ENCODE data around the gene PIGC. TPM values are rescaled to one million over a fixed set of nuclear protein-coding genes. Genes with fewer than 3 reads are reported as not detected.

The PIGC gene
- total RNA-seq, 1 donor from 2014 or later, result 25.6 TPM

- no peak overlapping the region for H3K9ac ChIP-seq (ENCODE audit: low read depth in 1 of 3, low read length in 3 of 3)
- H3K4me3 ChIP-seq (ENCODE audit: low read length in 3 of 3), result no peak overlapping the region
- peaks cover 4 to 11% (median 5%) of the 10 kb centered on the region in 3 donors for H3K4me1 ChIP-seq (ENCODE audit: control insufficient read depth in 3 of 3, insufficient read depth in 3 of 3, low read length in 3 of 3)
- H3K36me3 ChIP-seq (ENCODE audit: control insufficient read depth in 3 of 3, insufficient read depth in 3 of 3, low read length in 3 of 3), result no peaks in the 10 kb centered on the region
- H3K27me3 ChIP-seq (ENCODE audit: control insufficient read depth in 3 of 3, insufficient read depth in 3 of 3, low read length in 3 of 3), result no peaks in the 10 kb centered on the region
- no peaks in the 10 kb centered on the region for H3K9me3 ChIP-seq (ENCODE audit: control insufficient read depth in 3 of 3, low read length in 3 of 3)
- no peak overlapping the region for H3K27ac ChIP-seq (ENCODE audit: low read depth, low read length)
Observed at GRCh38 chr1:172469717-172470116, 25.8 kb upstream of the PIGC start.

GRCh38 chr1:172468296-172468695, 24.4 kb upstream of the PIGC start:
- H3K4me3 ChIP-seq (ENCODE audit: low read length in 3 of 3), result no peak overlapping the region
- H3K9ac ChIP-seq (ENCODE audit: low read depth in 1 of 3, low read length in 3 of 3), result no peak overlapping the region
- peaks cover 4 to 11% (median 5%) of the 10 kb centered on the region in 3 donors for H3K4me1 ChIP-seq (ENCODE audit: control insufficient read depth in 3 of 3, insufficient read depth in 3 of 3, low read length in 3 of 3)
- H3K9me3 ChIP-seq (ENCODE audit: control insufficient read depth in 3 of 3, low read length in 3 of 3), result no peaks in the 10 kb centered on the region
- H3K36me3 ChIP-seq (ENCODE audit: control insufficient read depth in 3 of 3, insufficient read depth in 3 of 3, low read length in 3 of 3), result no peaks in the 10 kb centered on the region
- no peak overlapping the region for H3K27ac ChIP-seq (ENCODE audit: low read depth, low read length)
- H3K27me3 ChIP-seq (ENCODE audit: control insufficient read depth in 3 of 3, insufficient read depth in 3 of 3, low read length in 3 of 3), result no peaks in the 10 kb centered on the region

GRCh38 chr1:172467446-172467845, 23.6 kb upstream of the PIGC start:
- no peak overlapping the region for H3K9ac ChIP-seq (ENCODE audit: low read depth in 1 of 3, low read length in 3 of 3)
- no peaks in the 10 kb centered on the region for H3K27me3 ChIP-seq (ENCODE audit: control insufficient read depth in 3 of 3, insufficient read depth in 3 of 3, low read length in 3 of 3)
- no peaks in the 10 kb centered on the region for H3K36me3 ChIP-seq (ENCODE audit: control insufficient read depth in 3 of 3, insufficient read depth in 3 of 3, low read length in 3 of 3)
- no peak overlapping the region for H3K27ac ChIP-seq (ENCODE audit: low read depth, low read length)
- no peaks in the 10 kb centered on the region for H3K9me3 ChIP-seq (ENCODE audit: control insufficient read depth in 3 of 3, low read length in 3 of 3)
- H3K4me3 ChIP-seq (ENCODE audit: low read length in 3 of 3), result no peak overlapping the region
- H3K4me1 ChIP-seq (ENCODE audit: control insufficient read depth in 3 of 3, insufficient read depth in 3 of 3, low read length in 3 of 3), result peaks cover 4 to 11% (median 5%) of the 10 kb centered on the region in 3 donors

GRCh38 chr1:172466795-172467407, 23.0 kb upstream of the PIGC start:
- Histone ChIP-seq H3K9me3 (ENCODE audit: control insufficient read depth in 3 of 3, low read length in 3 of 3) (no peaks in the 10 kb centered on the region), H3K27ac (ENCODE audit: low read depth, low read length) (no peak overlapping the region)

GRCh38 chr1:172465617-172466016, 21.7 kb upstream of the PIGC start:
- Histone ChIP-seq H3K4me3 (ENCODE audit: low read length in 3 of 3) (no peak overlapping the region), H3K9me3 (ENCODE audit: control insufficient read depth in 3 of 3, low read length in 3 of 3) (no peaks in the 10 kb centered on the region), H3K36me3 (ENCODE audit: control insufficient read depth in 3 of 3, insufficient read depth in 3 of 3, low read length in 3 of 3) (no peaks in the 10 kb centered on the region), H3K9ac (ENCODE audit: low read depth in 1 of 3, low read length in 3 of 3) (no peak overlapping the region), H3K27me3 (ENCODE audit: control insufficient read depth in 3 of 3, insufficient read depth in 3 of 3, low read length in 3 of 3) (no peaks in the 10 kb centered on the region), H3K4me1 (ENCODE audit: control insufficient read depth in 3 of 3, insufficient read depth in 3 of 3, low read length in 3 of 3) (peaks cover 4 to 11% (median 5%) of the 10 kb centered on the region in 3 donors), H3K27ac (ENCODE audit: low read depth, low read length) (peak overlapping the region; percentile 33)

More at GRCh38 chr1:172466795-172467407, 23.0 kb upstream of the PIGC start:
- no peaks in the 10 kb centered on the region for H3K36me3 ChIP-seq (ENCODE audit: control insufficient read depth in 3 of 3, insufficient read depth in 3 of 3, low read length in 3 of 3)
- peaks cover 4 to 11% (median 5%) of the 10 kb centered on the region in 3 donors for H3K4me1 ChIP-seq (ENCODE audit: control insufficient read depth in 3 of 3, insufficient read depth in 3 of 3, low read length in 3 of 3)
- no peaks in the 10 kb centered on the region for H3K27me3 ChIP-seq (ENCODE audit: control insufficient read depth in 3 of 3, insufficient read depth in 3 of 3, low read length in 3 of 3)
- H3K4me3 ChIP-seq (ENCODE audit: low read length in 3 of 3), result no peak overlapping the region
- H3K9ac ChIP-seq (ENCODE audit: low read depth in 1 of 3, low read length in 3 of 3), result no peak overlapping the region

GRCh38 chr1:172460887-172461315, 17.0 kb upstream of the PIGC start:
- Histone ChIP-seq H3K4me1 (ENCODE audit: control insufficient read depth in 3 of 3, insufficient read depth in 3 of 3, low read length in 3 of 3) (peaks cover 3 to 7% (median 4%) of the 10 kb centered on the region in 3 donors), H3K9me3 (ENCODE audit: control insufficient read depth in 3 of 3, low read length in 3 of 3) (no peaks in the 10 kb centered on the region), H3K27me3 (ENCODE audit: control insufficient read depth in 3 of 3, insufficient read depth in 3 of 3, low read length in 3 of 3) (peaks cover 0 to 2% (median 0%) of the 10 kb centered on the region in 3 donors), H3K27ac (ENCODE audit: low read depth, low read length) (no peak overlapping the region), H3K9ac (ENCODE audit: low read depth in 1 of 3, low read length in 3 of 3) (no peak overlapping the region), H3K36me3 (ENCODE audit: control insufficient read depth in 3 of 3, insufficient read depth in 3 of 3, low read length in 3 of 3) (no peaks in the 10 kb centered on the region), H3K4me3 (ENCODE audit: low read length in 3 of 3) (no peak overlapping the region)

GRCh38 chr1:172460177-172460576, 16.3 kb upstream of the PIGC start:
- Histone ChIP-seq H3K4me1 (ENCODE audit: control insufficient read depth in 3 of 3, insufficient read depth in 3 of 3, low read length in 3 of 3) (no peaks in the 10 kb centered on the region), H3K27me3 (ENCODE audit: control insufficient read depth in 3 of 3, insufficient read depth in 3 of 3, low read length in 3 of 3) (peaks cover 0 to 2% (median 0%) of the 10 kb centered on the region in 3 donors), H3K9ac (ENCODE audit: low read depth in 1 of 3, low read length in 3 of 3) (no peak overlapping the region), H3K9me3 (ENCODE audit: control insufficient read depth in 3 of 3, low read length in 3 of 3) (no peaks in the 10 kb centered on the region), H3K27ac (ENCODE audit: low read depth, low read length) (no peak overlapping the region), H3K36me3 (ENCODE audit: control insufficient read depth in 3 of 3, insufficient read depth in 3 of 3, low read length in 3 of 3) (no peaks in the 10 kb centered on the region), H3K4me3 (ENCODE audit: low read length in 3 of 3) (no peak overlapping the region)

DNA sequence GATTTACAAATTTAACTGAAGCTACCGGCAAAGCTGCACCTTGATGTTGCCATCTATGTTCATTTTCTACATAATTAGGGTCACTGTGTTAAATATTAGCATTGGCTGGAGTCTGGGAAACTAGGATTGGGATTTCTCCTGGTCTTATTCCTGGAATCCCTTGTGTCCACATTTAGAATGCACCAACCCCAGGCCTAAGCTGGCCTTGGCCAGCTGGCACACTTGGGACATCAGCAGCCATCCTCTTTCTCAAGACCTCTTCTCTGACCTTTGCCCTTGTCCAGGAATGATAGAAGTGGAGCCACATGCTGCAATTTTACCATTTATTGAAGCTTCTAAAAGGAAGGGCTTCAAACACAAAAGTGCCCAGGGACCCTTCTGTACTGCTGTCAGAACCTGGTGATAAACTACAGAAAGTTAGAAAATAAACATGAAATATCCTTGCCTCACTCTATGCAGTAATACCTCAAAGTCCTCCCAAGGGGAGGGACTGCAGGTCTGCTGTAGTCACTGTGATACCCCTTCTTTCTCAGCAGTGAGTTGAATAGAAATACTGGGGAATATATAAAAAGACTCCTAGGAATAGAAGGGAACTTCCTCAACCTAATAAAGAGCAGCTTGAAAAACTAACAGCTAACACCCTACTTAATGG, 13.7 kb upstream of the PIGC start:
- Histone ChIP-seq H3K9ac (ENCODE audit: low read depth in 1 of 3, low read length in 3 of 3) (no peak overlapping the region), H3K27me3 (ENCODE audit: control insufficient read depth in 3 of 3, insufficient read depth in 3 of 3, low read length in 3 of 3) (peaks cover 0 to 2% (median 0%) of the 10 kb centered on the region in 3 donors), H3K36me3 (ENCODE audit: control insufficient read depth in 3 of 3, insufficient read depth in 3 of 3, low read length in 3 of 3) (no peaks in the 10 kb centered on the region), H3K4me3 (ENCODE audit: low read length in 3 of 3) (no peak overlapping the region), H3K4me1 (ENCODE audit: control insufficient read depth in 3 of 3, insufficient read depth in 3 of 3, low read length in 3 of 3) (peaks cover 3 to 6% (median 6%) of the 10 kb centered on the region in 3 donors), H3K27ac (ENCODE audit: low read depth, low read length) (no peak overlapping the region), H3K9me3 (ENCODE audit: control insufficient read depth in 3 of 3, low read length in 3 of 3) (no peaks in the 10 kb centered on the region)

DNA sequence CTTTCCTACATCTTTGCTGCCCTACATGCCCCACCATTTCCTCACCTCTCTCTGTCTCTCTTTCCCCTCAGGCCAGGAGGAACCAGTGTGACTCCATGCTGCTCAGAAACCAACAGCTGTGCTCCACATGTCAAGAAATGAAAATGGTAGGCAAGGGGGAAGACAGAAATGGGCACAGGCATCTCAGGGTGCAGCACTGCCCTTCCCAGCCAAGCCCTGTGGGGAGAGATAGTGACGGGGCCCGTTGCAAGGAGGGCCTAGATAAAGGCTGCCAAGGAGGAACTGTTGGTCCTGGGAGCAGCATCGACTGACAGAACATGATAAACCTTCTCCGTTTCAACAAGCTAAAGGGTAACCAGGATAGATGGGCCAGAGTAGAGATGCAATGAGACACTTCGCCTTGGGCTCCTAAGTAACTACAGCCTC, 12.5 kb upstream of the PIGC start:
- Histone ChIP-seq H3K9me3 (ENCODE audit: control insufficient read depth in 3 of 3, low read length in 3 of 3) (no peaks in the 10 kb centered on the region), H3K36me3 (ENCODE audit: control insufficient read depth in 3 of 3, insufficient read depth in 3 of 3, low read length in 3 of 3) (no peaks in the 10 kb centered on the region), H3K4me1 (ENCODE audit: control insufficient read depth in 3 of 3, insufficient read depth in 3 of 3, low read length in 3 of 3) (peaks cover 3 to 11% (median 10%) of the 10 kb centered on the region in 3 donors), H3K9ac (ENCODE audit: low read depth in 1 of 3, low read length in 3 of 3) (no peak overlapping the region), H3K4me3 (ENCODE audit: low read length in 3 of 3) (no peak overlapping the region), H3K27me3 (ENCODE audit: control insufficient read depth in 3 of 3, insufficient read depth in 3 of 3, low read length in 3 of 3) (peaks cover 0 to 2% (median 0%) of the 10 kb centered on the region in 3 donors), H3K27ac (ENCODE audit: low read depth, low read length) (no peak overlapping the region)

DNA sequence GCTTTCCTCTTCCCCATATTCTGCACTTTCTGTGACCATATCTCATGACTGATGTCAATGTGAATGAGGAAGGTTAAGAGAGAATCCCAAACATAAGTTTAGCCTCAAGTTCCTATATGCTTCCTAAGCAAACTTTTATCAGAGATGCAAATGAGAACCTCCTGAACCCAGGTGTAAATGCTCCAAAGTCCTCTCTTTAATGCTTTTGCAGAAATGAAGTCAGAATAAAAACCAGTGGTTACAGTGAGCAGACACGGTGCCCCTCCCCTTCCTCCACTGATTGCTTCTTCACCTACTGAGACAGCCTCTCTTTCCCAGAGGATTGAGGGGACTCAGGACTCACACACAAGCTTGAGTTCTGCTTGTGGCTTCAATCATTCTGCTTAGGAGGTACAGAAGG, 11.6 kb upstream of the PIGC start:
- Histone ChIP-seq H3K27ac (ENCODE audit: low read depth, low read length) (no peak overlapping the region), H3K36me3 (ENCODE audit: control insufficient read depth in 3 of 3, insufficient read depth in 3 of 3, low read length in 3 of 3) (no peaks in the 10 kb centered on the region)

More for the DNA sequence above, 11.6 kb upstream of the PIGC start:
- no peak overlapping the region for H3K4me3 ChIP-seq (ENCODE audit: low read length in 3 of 3)
- H3K9me3 ChIP-seq (ENCODE audit: control insufficient read depth in 3 of 3, low read length in 3 of 3), result no peaks in the 10 kb centered on the region
- H3K4me1 ChIP-seq (ENCODE audit: control insufficient read depth in 3 of 3, insufficient read depth in 3 of 3, low read length in 3 of 3), result peaks cover 3 to 12% (median 10%) of the 10 kb centered on the region in 3 donors
- no peak overlapping the region for H3K9ac ChIP-seq (ENCODE audit: low read depth in 1 of 3, low read length in 3 of 3)
- peaks cover 0 to 2% (median 0%) of the 10 kb centered on the region in 3 donors for H3K27me3 ChIP-seq (ENCODE audit: control insufficient read depth in 3 of 3, insufficient read depth in 3 of 3, low read length in 3 of 3)
